HS-5 (cell line): ENCODE measurements around the gene KLRC3.
"Not testable (repeated sequence)": the region's sequence is repeated elsewhere in the genome, so short reads cannot be mapped to it uniquely, and the experiment has no call there.

Source experiments
- DNase-seq: peaks from one replicate; pipeline ENCODE4 v3.0.0-alpha.2; 2012; ENCODE audit warnings: low read depth

Gene KLRC3

GRCh38 chr12:10400829-10401228 lies 19.6 kb downstream of the KLRC3 start:
- no peak for DNase-seq

DNA sequence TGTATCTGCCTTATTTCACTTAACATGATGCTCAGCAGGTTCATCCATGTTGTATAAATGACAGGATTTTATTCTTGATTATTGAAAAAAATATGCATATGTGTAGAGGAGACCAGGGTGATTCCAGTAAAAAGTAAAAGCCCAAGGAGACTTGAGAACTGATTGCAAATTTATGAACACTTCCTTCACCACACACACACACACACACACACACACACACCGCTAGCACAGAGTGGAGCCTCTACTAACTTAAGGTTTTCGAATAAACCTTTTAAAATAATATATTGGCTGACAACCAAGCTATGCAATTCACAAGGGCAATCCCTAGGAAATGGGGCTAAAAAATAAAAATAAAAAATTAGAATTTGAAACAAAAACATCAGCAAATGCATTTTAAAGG lies 22.2 kb downstream of the KLRC3 start:
- no peak for DNase-seq

DNA sequence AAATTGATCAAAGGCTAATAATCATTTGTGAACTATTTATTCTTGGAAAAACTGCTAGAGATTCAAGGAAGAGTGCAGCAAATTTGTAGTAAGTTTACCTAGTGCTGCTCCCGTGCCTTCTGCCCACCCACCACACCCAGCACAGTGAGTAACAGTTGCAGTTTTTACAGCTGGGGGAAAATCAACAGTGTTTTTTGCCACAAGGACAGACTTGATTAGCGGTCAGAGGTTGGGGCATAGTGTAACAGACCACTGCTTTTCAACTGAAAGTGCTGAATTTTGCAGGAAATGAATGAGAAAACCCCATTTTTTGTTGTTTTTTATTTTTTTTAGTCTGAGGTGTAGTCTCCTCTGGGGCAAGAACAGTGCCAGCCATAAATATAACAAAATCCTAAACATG lies 23.1 kb downstream of the KLRC3 start:
- no peak for DNase-seq

GRCh38 chr12:10396176-10396575 lies 24.2 kb downstream of the KLRC3 start:
- not testable (repeated sequence) for DNase-seq

- DNase-seq, result peak; percentile 26
Observed at GRCh38 chr12:10395390-10395998, 24.9 kb downstream of the KLRC3 start.

- DNase-seq, result not testable (repeated sequence)
Observed at GRCh38 chr12:10394531-10395152, 25.8 kb downstream of the KLRC3 start.

GRCh38 chr12:10393291-10393690 lies 27.1 kb downstream of the KLRC3 start:
- no peak for DNase-seq

DNA sequence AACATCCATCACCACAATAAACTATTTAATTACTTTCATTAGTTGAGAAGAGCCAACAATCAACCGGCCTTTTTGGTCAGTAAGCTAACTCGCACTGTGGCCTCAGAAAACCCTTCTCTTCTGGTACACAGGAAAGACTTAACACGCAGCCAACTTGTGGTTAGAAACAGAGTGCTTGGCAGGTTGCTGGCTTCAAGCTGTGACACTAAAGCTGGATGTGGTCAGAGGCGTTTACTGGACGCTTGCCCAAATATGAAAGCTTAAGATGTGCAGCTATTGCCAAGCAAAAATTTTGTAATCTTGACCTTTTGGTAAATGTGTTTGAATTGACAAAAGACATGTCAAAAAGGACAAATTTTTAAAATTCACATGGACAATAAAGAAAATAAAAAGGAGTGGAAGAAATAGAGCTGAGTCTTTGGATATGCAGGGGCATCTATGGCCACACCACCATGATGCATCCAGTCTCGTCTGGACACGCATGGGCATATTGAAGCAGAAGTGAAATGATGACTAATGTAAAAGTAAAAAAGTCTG lies 27.9 kb downstream of the KLRC3 start:
- DNase-seq, result peak; percentile 81

DNA sequence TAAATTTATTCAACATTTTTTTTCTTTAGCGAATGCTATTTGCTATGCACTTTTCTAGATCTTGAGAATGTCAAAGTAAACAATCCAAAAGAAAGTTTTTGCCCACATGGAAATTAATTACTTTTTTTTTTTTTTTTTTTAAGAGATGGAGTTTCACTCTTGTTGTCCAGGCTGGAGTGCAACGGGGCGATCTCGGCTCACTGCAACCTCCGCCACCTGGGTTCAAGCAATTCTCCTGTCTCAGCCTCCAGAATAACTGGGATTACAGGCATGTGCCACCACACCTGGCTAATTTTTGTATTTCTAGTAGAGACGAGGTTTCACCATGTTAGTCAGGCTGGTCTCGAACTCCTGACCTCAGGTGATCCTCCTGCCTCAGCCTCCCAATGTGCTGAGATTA lies 29.4 kb downstream of the KLRC3 start:
- DNase-seq, result not testable (repeated sequence)

GRCh38 chr12:10389904-10390303 lies 30.5 kb downstream of the KLRC3 start, which contains the start of gene KLRK1:
TSS of gene KLRK1 (minus strand) at chr12:10390041. CDS start at chr12:10388810, 1,231 bp downstream.
- DNase-seq, result no peak

DNA sequence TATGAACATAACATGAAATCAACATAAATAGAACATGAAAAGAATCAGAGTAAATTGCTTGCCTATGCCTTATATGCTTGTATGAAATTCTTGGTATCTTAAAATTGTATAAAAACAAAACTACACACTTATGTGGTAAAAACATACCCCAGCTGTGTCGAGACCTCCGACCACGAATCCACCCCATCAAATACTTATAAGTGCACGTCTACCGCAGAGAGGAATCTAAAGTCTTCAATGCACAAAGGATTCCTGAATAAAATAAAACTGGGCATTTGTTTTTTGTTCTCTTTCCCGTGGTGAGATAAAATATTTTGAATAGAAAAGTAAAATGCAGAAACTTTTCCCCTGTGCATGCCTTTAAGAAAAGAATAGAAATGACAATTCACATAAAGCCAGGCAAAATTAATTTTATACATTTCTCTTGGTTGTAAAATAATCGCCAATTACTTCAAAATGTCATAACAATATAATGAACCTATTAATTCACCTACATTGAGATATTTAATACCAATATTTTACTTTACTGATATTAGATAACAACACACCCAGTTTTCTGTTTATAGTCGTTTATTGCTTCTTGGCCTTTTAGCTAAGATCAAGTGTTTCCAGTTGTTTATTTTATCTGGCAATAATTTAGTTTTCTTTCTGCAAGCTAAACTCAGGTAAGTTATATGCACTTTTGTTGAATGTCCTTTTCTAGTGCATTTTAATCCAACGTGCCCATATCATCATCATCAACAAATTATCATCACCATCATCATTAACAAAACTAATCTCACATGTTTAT lies 31.6 kb downstream of the KLRC3 start:
- no peak for DNase-seq

- not testable (repeated sequence) for DNase-seq
Observed at GRCh38 chr12:10387498-10387897, 32.9 kb downstream of the KLRC3 start.

DNA sequence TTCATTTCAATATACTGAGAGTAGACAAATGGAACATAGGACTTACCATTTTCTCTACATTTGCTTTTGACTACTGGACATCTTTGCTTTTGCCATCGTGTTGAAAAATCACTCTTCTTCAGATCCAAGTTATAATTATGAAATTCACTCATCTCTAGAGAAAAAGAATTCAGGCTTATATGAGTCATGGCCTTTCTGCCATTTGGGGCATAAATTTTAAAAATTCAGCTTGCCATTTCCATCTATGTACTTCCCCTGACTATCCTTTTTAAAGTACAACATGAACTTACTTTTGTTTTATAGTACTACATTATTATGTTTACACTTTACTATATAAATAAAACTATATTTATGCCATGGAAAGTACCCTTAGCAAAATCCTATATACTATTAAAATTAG lies 33.5 kb downstream of the KLRC3 start:
- DNase-seq, result no peak

DNA sequence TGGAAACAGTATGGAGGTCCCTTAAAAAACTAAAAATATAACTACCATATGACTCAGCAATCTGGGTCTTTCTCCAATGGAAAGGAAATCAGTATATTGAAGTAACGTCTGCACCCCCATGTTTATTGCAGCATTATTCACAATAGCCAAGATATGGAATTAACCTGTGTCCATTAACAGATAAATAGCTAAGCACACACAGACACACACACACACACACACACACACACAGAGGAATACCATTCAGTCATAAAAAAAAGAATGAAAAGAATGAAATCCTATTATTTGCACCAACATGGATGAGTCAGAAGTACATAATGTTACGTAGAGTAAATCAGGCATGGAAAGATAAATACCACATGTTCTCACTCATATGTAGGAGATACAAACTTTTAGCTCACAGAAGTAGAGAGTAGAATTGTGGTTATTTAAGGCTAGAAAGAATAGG lies 35.2 kb downstream of the KLRC3 start:
- DNase-seq, result peak; percentile 67

DNA sequence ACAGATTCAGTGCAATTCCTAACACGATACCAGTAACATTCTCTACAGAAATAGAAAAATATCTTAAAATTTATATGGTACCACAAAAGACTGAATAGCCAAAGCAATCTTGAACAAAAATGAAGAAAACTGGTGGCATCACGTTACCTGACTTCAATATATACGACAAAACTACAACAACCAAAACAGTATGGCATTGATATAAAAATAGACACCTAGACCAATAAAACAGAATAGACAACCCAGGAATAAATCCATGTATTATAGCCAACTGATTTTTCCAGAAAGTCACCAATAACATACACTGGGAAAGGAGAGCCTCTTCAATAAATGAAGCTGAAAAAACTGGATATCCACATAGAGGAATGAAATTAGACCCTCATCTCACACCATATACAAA lies 36.2 kb downstream of the KLRC3 start:
- DNase-seq, result no peak

DNA sequence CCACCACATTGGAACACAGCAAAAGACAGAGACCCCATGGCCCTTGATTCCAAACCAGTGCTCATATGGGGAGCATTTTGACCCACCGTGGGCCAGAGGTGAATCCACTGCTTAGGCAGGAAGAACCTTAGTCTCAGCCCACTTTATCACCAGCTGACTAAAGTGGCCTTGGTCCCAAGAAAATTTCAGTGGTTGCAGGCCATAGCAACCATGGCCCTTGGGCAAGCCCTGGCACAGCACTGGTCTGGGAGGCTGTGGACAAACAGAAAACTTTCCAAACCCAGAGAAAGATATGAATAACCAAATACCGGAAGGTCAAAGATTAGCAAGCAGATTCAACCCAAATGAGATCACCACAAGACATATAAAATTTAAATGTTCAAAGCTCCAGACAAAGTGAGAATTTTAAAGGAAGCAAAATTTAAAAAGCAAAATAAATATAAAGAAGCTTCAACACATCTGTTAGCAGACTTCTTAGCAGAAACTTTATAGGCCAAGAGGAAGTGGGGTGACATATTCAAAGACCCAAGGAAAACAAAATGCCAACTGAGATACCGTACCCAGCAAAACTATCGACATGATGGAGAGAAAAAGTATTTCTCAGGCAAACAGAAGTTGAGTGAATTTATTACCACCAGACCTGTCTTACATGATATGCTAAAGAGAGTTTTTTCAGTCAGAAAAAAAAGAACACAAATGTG lies 38.3 kb downstream of the KLRC3 start:
- DNase-seq, result no peak

- not testable (repeated sequence) for DNase-seq
Observed at GRCh38 chr12:10378737-10379136, 41.7 kb downstream of the KLRC3 start.

DNA sequence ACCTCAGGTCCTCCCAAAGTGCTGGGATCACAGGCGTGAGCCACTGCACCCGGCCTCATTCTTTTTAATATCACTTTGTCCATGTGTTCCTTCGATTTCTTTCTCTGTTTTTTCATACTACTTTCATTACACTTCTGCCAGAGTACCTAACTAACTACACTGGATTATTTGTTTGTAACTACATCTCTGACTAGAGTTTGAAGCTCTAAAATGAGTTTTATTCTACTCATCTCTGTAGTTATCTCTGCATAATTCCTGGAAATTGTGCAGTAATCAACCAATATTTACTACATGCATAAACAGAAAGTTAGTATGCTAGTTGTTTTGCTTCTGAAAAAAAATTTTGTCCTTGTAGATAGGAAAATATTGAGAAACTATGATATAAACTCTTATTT lies 45.8 kb downstream of the KLRC3 start:
- DNase-seq, result no peak

GRCh38 chr12:10372559-10372958 lies 47.8 kb downstream of the KLRC3 start:
- DNase-seq, result no peak

DNA sequence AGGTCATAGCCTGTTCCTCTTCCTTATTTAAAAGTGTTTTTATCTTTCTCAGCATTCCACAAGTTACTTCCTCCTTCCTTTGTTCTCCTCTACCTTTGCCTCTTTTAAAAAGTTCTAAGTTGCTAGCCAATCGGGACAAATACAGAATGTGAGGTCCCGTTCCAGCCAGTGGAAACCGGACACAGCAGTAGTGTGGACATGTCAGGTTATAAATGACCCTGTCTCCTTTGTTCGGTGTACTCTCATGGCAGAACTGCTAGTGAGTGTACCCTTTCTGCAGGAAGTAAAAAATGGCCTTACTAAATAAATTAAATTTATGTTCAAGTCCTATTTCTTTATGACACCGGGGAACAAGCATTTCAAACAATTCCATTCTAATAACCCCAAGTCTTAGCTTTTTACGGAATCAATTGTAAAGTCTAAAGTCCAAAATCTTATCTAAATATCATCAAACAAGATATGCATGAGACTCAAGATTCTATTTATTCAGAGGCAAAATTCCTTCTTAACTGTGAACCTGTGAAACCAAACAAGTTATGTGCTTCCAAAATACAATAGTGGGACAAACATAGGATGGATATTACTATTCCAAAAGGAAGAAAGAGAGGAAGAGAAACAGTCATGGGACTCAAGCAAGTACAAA lies 48.4 kb downstream of the KLRC3 start:
- DNase-seq, result not testable (repeated sequence)

DNA sequence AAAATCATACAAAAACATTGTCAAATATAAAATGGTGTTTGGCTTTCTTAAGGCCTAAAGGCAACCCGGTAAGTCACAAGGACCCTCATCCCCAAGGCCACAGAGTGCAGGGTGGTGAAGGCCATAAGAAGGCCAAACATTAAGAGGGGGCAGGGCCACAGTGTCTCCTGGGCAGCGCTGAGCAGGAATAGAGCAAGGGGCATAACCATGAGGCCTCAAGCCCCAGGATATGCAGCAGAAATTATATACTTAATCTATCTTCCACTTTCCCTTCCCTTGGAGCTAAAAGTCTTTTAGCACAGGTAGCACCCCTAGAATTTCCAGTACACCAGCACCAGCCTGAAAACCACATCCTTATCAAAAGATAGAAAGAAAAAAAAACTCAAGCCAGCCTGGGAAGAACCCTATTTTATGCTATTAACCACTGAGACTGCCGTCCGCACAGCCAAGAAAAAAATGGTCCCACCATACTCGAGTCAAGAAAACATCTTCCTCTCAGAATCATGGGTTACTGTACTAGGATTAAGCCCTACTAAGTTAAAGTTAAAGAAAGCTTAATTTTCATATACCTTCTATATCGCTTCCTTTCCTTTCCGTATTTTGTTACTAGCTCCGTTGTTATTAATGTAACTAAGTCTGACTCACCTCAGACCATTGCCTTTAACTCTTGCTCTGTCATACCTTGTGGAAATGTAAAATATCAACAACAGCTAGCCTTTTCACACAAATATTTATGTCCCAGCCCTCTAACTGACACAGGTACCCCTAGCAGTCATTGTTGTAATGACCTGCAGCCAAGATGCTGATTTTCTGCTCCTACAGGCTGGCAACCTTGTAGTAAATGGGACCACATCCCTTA lies 50.6 kb downstream of the KLRC3 start:
- no peak for DNase-seq
